Loucy (cell line): Measurements from ENCODE around the gene PDE8B.

Experiments
- CTCF ChIP-seq: fragments of 200-600 bp; sonication (generic); conservative IDR thresholded peaks from 2 replicates; pipeline ENCODE4 v1.5.1; 2014; ENCODE audit warnings: mild to moderate bottlenecking, antibody characterized with exemption, low read length
- EZH2phosphoT487 ChIP-seq: fragments of 200-600 bp; IDR thresholded peaks from 2 replicates; pipeline ENCODE4 v1.6.1; 2018; ENCODE audit warnings: antibody characterized with exemption, mild to moderate bottlenecking, moderate library complexity, borderline replicate concordance

DNA sequence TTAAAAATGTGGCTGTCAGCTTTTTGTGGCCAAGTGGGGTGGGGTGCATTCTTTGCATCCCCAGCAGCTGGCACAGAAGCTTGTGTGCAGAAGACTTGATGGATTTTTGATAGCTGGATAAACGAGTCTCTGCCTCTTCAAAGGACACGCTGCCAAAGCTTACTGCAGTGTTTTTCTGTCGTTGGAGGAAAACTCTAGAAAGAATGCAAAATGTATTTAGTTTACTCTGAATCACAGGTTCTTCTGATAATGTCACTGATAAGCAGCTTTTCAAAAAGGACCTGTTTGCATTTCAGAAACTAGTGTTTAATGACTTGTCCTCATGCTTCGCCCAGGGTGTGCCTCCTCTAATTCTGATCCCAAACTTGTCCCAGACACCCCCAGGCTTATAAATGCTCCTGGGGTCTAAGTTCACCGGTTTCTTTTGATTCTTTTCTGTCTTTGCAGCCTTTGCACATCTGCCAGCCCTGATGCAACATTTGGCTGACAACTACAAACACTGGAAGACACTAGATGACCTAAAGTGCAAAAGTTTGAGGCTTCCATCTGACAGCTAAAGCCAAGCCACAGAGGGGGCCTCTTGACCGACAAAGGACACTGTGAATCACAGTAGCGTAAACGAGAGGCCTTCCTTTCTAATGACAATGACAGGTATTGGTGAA, 215.6 kb downstream of the PDE8B start:
- TF ChIP-seq CTCF: no peak
- TF ChIP-seq EZH2phosphoT487: no peak
